DMS153 (cell line): Measurements from ENCODE around the gene EPHB1.

Experiments used
- DNase-seq: peaks from one replicate; lab custom pipeline; 2025; lab: John Stamatoyannopoulos, UW

The EPHB1 gene

GRCh38 chr3:134911586-134912548 is 116.8 kb downstream of the EPHB1 start:
- no peak for DNase-seq

GRCh38 chr3:134916276-134916961 is 121.4 kb downstream of the EPHB1 start:
- no peak for DNase-seq

DNA sequence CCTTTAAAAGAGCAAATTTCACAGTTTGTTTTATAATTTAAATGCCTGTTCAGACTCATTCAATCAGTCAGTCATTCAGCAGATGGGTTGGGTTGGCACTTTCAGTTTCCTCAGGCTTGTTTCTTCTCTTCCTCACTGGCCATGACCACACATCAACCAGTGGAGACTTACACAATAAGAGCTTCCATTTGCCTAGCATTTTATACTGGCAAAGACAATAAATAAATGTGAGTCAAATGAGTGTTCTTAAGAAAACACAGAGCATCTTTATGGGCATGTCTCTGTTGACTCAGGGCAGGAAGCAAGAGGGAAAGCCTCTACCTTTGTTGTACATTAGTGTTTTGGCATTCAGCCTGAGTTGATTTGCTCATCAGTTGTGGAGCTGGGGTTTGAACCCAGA is 122.6 kb downstream of the EPHB1 start:
- no peak for DNase-seq

DNA sequence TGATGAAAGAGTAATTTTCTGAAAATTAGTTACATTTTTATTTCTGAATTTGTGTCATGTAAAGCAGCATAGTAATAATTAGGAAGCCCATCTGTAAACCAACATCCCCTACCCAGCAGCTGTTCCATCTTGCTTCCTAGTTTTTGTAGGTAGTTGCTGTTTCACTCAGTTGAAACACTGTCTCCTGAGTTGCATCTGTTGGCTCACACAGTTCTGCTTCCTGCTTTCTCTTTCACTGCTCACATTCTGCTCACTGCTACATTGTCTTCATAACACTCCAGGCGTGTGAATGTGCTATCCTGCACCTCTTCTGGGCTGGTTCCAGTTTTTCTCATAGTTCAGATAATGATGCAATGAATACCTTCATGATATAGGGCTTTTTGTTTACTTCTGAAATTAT is 123.4 kb downstream of the EPHB1 start:
- DNase-seq, result no peak

GRCh38 chr3:134922101-134922500 is 127.0 kb downstream of the EPHB1 start:
- DNase-seq, result no peak

DNA sequence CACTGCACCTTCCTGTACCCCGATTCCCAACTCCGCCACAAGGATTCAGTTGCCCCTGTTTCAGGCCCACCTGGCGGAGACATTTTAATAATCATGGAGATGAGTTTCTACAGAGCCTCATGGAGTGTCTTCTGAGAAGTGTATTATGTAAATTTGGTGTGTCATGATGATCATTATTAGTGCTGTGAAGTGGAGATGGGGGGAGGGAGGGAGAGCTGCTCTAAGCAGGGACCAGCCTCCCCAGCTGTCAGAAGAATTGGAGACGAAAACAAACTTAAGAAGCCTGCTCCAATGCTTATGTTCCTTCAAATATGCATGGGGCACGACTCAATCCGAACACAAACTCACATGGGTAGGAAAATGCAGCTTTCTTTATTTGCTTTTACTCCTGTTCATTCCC is 127.8 kb downstream of the EPHB1 start:
- DNase-seq, result no peak

- no peak for DNase-seq
These were observed 128.2 kb downstream of the EPHB1 start for GRCh38 chr3:134923286-134923685.

DNA sequence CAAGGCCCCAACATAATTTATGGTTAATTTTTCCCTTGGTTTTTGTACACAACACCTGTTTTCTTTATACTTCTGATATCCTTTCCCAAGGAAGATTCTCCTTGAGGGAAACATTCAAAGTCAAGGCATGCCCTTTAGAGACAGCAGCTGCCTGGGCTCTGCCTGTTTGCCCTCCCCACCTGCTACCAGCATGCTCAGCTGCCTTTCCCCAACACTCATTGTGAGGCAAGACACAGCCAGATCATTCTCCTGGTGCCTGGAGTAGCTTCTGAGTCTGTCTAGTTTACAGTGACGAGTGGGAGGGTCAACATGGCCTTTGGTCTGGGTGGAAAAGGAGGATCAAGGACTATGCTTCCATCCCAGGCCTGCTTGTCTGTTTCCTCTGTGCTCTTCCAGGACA is 132.5 kb downstream of the EPHB1 start:
- DNase-seq, result no peak

DNA sequence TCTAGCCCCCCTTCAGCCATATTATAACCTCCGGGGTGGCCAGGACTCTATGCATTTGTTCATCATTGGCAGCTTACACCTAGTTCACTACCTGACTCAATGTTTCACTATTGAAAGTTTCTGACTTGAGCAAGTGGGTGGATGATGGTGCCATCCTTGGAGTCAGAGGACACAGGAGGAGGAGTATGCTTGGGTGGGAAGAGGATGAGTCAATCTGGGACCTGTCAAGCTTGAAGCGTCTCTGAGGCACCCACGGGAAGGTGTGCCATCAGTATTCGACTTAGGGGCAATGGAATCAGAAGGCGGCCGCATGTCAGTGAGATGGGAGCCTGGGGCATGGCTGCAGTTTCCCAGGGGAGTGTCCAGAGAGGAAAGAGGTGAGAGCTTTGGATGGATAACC is 133.3 kb downstream of the EPHB1 start:
- DNase-seq, result no peak

DNA sequence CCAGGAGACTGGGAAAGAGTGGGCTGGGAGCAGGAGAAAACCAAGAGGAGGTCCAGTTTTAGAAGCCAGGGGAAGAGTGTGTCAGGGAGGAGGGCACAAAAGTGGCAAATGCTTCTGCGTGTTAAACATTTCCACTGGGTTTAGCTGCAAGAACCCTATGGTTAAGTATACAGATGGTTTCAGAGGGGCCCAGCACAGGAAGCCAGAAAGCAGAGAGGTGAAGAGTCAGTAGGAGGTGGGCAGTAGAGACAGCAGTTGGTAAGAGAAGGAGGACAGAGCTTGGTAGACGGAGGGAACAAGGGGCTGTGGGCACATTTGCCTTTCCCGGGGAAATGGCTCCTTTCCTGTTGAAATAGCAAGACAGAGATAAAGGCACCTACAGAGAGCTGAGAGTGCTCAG is 133.8 kb downstream of the EPHB1 start:
- no peak for DNase-seq

DNA sequence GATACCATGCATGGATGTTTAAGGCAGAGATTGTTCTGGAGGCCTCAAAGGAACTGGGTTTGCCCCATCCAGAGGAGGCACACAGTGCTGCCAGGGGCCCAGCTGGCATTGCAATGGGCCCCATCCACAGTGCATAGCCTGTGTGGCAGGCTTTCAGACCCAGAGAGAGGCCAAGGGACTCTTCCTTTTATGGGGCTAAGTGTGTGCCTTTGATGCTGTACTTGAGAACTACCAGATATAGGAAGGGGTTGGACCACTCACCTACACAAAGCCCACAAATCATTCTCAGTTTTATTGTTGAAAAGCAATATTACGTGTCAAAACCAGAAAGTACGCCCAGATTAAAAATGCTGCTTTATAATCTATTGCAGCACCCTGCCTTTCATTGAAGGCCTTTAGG is 134.9 kb downstream of the EPHB1 start:
- DNase-seq, result no peak

DNA sequence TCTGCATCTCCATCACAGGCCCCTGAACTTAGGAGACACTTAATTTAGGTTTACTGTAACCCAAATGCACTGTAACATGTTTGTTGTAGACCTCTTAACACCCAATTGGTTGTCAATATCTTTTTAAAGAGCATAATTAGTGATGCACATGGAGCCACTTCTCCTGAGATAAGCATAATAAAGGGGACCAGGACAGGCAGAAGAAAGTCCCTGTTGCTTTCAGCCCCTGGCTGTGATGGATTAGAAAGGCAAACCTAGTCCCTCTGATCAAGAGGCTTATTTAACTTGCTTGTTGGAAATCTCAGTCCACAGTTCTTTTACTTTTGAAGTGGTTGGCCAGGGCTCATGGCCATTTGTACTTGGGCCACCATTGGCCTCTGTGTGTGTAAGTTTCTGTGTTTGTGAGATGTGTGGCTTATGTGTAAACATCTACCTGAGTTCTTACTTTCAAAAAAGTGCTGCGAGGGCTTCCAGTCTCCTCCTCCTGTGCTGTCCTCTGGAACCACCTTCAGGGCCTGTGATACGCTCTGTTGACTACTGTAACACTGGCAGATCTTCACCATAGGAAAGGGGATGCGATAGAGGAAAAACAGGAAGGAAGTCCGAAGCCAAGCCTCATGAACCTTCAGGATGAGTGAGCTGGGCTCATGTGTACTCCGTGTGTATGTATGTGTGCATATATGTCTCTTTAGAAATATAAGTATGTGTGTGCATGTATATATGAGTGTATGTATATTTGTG is 136.2 kb downstream of the EPHB1 start:
- DNase-seq, result no peak

- no peak for DNase-seq
These were observed 137.0 kb downstream of the EPHB1 start for GRCh38 chr3:134932035-134932434.

DNA sequence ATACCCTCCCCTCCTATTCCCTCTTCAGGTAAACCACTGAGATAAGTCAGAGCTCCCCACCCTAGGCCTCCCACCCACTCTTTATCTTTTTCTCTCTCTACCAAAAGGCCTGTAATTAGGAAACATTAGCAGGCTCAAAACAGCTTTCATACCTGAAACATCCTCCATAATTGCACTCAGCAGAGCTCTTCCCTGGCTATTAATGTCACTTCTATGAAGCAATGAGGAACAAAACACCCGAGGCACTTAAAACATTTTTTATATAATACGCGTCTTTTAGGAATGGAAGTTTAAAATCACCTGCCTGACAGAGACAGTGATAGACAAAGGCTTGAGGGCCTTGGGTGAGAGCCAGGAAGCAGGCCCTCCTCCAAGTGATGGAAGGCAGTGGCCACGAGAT is 138.9 kb downstream of the EPHB1 start:
- DNase-seq, result no peak

DNA sequence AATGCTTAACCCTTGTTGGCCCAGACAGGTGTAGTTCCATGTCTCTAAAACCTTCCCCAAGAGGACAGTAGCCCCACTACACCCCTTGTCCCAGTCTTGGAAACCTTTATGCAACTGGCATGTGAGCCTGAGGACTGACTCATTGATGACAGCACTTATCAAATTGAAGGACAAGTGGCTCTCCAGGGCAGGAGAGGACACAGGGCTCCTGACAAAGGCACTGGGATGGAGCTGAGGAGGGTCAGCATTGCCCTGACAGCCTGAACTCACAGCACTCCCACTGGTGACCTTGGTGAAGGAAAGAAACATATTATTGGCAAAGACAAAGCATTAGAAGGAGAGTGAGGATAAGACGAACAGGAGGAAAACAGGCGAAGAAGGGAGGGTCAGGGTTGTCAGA is 139.9 kb downstream of the EPHB1 start:
- DNase-seq, result no peak

GRCh38 chr3:134937256-134938028 is 142.4 kb downstream of the EPHB1 start:
- peak; percentile 9 for DNase-seq

DNA sequence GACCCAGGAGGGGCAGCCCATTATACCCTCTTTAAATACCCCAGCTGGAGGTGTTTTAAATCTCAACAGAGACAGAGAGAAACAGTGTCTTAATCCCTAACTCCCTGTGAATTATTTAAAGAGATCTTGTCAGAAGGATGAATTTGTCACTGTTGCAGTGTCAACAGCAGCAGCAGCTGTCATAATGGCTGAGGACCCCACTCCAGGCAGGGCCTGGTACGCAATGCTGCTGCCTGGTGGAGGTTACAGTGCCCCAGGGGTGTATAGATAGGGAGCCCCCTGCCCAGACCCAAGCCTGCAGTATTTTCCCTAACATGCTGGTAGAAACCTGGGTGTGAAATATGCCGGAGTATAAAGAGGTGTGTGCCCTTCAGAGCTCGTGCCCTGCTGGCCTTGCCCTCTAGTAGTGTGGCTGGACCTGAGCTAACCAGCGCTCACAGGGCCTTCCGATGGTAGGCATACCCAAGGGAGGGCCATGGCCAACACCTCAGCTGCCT is 143.0 kb downstream of the EPHB1 start:
- DNase-seq, result no peak

DNA sequence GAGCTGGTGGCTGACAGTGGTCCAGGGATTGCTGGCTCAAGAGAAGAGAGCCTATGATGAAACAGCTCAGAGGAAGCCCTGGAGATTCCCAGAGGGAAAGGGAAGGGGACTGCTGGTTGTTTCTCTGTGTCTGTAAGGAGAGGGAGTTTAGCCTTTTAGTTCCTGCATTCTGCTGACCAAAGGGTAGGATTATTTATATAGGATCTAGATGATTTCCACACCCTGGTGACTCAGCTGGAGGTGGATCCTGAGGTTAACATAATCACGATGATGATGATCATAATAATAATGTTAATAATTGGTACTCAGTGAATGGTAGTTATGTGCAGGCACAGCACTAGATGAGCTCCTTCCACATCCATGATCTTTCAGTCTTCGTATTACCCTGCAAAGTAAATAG is 144.9 kb downstream of the EPHB1 start:
- DNase-seq, result no peak

- no peak for DNase-seq
These were observed 146.8 kb downstream of the EPHB1 start for GRCh38 chr3:134941820-134942219.

DNA sequence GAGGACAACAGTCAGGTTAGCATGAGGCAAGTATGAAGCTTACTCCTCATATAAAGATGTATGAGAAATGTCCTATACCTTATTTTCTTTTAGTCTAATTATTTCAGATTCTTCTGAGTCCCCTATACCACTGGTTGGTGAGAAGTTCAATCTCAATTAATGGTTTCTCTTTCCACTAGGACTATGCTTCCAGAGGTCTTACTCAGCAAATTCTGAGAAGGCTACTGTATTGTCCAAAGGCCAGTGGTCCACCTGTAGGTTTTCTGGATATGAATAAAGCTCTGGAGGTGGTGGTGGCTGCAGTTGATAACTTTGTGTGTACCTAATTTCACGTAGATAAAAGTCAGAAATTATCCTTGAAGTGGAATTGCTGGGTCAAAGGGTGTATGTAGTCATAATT is 149.4 kb downstream of the EPHB1 start:
- no peak for DNase-seq

- no peak for DNase-seq
These were observed 154.1 kb downstream of the EPHB1 start for GRCh38 chr3:134949150-134949549.

DNA sequence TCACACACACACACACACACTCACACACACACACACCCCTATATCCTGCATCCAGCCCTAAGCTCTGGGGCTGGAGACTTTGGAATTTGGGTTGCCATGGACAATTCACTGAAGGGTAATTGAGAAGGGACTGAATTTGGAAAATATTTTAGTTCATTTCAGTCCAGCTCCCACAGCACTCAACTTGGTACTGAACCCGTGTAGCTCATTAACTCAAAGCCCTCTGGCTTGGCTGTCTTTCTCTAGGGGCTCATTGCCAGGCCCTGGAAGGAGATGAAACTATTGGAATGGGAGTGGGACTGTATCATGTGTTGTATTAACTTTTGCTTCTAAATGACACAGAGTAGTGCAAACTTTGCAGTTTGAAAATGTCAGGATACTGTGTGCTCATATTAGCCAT is 157.3 kb downstream of the EPHB1 start:
- no peak for DNase-seq
